Anterior cingulate cortex (tissue), 58 donors: ENCODE measurements around the gene WWOX.

ENCODE experiments used
- DNase-seq, 58 donors: peaks; one replicate each; lab custom pipeline; 2025; lab: John Stamatoyannopoulos, UW

Gene WWOX

DNA sequence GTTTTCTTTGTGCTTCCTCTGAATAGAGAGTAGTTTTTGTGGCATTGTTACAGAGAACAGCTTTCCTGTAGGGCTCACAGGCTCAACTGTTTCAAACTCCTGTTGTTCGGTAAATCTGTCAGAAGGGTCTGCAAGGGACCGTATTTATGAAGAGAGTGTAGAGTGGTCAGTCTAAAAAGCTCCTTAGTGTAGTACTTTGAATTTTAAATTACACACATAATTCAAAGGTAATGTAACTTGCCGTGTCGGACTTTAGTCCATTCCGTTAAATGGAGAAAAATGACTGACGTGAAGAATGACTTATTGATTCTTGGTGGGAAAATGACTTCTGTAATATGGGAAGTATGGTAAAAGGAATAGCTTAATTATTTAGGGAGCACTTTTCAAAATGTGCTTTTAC lies 190.9 kb downstream of the WWOX start:
- DNase-seq, result no peak

GRCh38 chr16:78290872-78291591 lies 191.6 kb downstream of the WWOX start:
- DNase-seq, result no peak

DNA sequence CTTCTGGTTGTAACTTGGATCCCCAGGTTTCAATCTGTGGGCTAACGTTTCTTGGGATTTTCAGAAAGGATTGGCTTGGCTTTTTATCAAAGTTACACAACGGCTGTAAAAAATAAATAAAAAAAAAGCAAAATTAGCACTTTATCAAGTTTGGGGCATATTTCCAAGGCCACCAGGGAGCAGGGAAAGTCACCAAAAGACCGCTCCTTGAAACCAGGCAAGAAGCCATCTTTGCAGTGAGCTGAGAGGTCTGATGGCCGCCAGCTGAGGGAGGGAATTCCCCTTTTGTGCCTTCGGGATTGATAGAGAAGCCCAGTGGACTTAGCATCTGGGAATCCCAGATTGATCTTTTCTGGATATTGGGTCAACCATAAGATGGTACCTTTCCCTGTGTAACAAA lies 192.2 kb downstream of the WWOX start:
- DNase-seq, result no peak

DNA sequence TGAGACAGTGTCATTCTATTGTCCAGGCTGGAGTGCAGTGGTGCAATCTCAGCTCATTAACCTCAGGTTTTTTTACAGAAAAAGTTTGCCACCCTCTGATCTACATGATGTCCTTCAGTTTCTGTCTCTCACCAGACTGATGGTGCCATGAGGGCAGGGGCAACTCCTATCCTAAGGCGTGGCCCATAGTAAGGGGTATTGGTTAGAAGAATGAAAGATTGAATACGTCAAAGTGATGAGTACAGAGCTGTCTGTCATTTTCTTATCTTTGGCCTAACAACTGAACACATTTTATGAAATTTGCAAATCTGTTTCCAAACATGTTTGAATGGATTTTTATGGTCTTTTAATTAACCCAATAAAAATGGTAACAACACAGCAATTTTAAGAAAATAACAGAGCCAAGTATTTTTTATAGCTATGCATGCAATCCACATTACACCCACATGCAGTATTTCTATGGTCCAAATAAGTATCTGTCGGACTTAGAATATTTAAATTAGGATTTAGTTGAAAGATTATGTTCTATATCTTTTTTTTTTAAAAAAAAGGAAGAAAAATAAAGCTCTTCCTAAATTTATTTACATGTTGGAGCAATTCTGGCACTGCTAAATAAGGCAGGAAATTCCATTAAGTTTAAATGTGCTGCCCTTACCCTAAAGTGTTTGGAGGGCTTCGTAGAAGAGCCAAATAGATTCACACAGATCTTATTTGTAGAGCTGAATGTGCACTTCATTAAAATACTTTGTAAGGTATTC lies 192.8 kb downstream of the WWOX start:
- no peak for DNase-seq

DNA sequence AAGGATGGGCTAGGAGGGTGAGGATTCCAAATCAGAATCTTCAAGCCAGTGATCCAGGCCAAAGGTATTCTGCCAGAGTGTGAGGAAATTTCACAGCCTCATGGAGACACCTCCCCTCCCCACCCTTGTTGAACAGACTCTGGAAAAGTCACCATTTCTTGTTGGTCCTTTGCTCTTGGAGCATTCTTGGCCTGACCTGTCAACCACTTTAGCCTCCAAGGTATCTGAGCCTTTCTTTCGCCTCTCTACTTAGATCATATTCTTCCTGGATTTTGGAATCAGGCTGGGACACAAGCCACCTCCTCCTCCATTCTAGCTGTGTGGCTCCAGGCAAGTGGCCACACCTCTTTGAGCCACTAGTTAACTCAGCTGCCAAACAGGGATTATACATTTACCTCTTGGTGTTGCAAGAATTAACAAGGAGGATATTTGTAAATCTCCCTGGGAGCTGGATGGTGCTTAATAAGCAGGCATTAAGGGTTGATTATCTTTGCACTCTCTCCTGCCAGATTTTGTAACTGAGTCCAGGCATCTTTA lies 193.5 kb downstream of the WWOX start:
- DNase-seq, result no peak

DNA sequence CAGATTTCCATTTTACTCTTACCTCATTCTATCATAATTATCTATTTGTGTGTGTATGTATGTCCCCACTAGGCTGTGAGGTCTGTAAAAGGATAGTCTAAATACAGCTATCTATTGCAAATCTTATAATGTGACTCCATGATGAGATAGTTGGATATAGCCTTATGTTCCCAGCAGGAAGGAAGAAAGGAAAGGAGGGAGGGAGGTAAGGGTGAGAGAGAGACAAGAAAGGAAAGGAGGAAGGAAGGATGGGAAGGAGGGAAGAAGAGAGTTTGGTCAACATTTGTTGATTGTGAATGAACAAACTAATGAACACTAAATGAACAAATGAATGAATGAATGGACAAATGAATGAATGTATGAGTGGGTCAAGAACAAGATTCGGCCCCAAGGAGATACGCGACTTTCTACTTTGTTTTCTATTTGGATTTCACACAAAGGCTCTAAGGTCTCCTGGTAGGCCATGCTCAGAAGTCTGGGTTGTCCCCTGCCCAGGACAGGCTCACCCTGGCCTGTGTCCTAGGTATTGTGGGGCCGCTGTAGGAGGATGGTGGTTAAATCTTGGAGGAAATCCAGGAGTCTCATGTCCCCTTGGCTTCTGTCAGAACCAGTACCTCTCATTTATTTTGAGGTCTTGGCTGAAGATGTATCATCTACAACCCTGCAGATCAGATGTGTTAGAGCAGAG lies 195.2 kb downstream of the WWOX start:
- DNase-seq, result no peak

GRCh38 chr16:78297066-78297666 lies 197.7 kb downstream of the WWOX start:
- no peak for DNase-seq

- DNase-seq, result no peak
These were observed 199.5 kb downstream of the WWOX start for GRCh38 chr16:78298986-78299385.

DNA sequence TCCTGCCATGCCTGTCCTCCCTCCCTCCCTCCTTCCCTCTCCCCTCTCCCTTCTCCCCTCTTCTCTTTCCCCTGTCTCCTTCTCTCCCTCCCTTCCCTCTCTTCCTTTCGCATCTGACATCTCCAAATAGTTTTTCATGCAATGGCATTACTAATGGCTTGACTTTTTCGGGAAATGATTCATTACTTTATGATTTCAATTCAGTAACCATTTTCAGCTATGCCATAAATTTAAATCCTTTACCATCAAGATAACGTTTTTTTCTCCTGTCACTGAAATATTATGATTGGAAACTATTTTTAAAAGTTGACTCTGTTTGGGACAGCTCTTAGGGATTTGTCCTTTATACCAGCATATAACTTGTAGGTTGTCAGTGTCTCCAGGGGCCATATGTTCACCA lies 201.0 kb downstream of the WWOX start:
- no peak for DNase-seq

DNA sequence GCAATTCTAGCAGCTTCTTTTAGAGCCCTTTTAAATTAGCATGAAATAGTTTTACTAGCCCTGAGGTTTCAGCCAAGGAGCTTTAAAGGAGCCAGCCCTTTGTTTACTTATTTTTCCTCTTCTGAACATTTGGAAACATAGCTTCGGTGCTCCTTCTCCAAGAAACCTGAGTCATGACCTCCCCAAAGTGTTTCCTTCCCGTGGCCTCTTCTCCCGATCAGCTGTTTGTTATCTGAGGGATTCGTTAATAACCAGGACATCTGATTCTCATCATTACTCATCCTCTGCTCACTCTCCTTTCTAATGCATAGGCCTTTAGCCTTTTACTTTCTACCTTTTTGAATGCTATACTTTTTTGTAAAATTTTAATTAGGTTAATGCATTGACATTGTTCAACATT lies 204.5 kb downstream of the WWOX start:
- no peak for DNase-seq

DNA sequence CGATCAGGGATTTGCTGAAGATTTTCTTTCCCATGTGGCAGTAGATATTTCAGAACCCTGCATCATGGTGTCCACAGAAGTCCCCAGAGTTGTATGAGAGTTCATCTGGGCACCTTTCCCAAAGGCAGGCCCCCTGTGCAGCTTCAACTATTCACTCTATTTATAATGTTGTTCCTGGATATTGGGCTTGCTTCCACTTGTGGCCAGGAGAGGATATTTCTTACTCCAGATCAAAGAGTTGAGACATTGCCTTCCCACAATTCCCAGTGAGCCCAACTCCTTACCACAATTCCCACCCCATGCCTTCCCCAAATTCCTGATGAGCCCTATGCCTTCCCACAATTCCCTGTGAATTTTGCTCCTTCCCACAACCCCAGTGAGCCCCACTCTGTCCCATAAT lies 206.9 kb downstream of the WWOX start:
- DNase-seq, result no peak

DNA sequence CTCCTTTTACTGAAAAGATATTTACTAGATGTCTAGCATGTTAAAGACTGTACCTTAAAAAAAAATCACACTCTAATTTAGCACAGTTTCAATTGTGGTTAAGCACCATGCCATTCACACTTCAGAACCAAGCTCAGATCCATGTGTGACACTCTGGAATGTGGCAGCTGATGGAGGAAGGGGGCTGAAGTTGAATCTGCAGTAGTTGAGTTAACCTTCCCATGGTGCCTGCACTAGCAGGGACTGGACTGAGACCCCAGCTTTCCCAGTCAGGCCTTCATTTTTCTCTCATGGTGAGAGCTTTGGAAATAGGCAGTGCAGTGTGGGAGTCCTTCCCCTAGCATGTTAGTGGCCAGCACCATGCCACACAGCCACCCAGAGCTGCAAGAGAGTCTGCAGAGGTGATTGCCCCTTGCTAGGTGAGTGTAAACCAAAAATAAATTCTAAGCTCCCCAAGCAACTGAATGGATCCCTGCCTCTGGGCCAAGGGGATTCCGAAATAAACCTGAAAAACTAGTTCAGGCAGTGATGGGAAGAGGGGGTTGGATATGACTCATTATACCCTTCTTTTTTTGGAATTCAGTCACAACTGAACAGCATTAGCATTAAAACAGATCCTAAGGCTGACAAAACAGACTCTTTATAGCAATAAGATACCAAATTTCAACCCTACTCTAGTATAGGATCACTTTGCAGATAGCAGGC lies 208.5 kb downstream of the WWOX start:
- DNase-seq, result no peak

- DNase-seq, result no peak
These were observed 210.3 kb downstream of the WWOX start for GRCh38 chr16:78309763-78310162.

GRCh38 chr16:78310196-78310595 lies 210.7 kb downstream of the WWOX start:
- DNase-seq, result no peak

GRCh38 chr16:78310990-78311561 lies 211.6 kb downstream of the WWOX start:
- DNase-seq, result no peak

- DNase-seq, result no peak
These were observed 212.4 kb downstream of the WWOX start for GRCh38 chr16:78311831-78312230.

DNA sequence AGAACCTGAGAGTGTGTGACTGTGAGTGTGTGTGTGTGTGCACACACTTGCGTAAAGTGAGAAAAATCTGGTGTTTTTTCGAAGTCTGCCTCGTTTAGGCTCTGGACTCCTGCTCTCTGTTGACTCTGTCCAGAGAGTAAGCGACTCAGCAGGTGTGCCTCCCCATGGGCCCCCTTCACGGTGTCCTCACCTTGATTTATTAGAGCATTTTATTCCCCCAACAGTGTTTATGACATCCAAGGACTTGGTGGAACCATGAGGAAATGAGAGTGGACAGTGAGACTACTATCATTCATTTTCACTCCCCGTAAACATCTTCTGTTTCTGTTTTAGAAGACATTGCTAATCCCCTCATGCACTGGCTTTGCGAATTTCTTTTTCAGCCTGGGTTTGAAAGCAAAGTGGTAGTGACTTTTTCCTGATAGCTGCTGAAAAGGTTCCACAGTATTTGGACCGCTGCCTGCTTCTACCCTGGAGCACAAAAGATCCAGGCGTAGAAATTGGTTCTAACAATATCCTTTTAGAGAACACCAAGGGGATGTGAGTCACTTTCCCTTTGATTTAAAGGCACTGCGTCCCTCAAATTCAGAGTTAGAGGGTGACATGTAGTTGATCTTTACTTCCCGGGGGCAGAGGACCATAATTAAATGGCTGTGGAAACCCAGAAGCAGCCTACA lies 218.2 kb downstream of the WWOX start:
- peak in 5 of 58 donors; percentile 1 to 8 (median 4) for DNase-seq

- no peak for DNase-seq
These were observed 222.3 kb downstream of the WWOX start for GRCh38 chr16:78321620-78322360.

- DNase-seq, result no peak
These were observed 223.9 kb downstream of the WWOX start for GRCh38 chr16:78323315-78323714.
